Superior temporal gyrus (tissue), 1 donor: ENCODE results near the gene SH3GLB2.
"Not testable (repeated sequence)": the region's sequence is repeated elsewhere in the genome, so short reads cannot be mapped to it uniquely, and the experiment has no call there.

Source experiments
- DNase-seq: peaks from one replicate; pipeline ENCODE4 v3.0.0-alpha.2; 2016; ENCODE audit errors: extremely low spot score

SH3GLB2 gene

DNA sequence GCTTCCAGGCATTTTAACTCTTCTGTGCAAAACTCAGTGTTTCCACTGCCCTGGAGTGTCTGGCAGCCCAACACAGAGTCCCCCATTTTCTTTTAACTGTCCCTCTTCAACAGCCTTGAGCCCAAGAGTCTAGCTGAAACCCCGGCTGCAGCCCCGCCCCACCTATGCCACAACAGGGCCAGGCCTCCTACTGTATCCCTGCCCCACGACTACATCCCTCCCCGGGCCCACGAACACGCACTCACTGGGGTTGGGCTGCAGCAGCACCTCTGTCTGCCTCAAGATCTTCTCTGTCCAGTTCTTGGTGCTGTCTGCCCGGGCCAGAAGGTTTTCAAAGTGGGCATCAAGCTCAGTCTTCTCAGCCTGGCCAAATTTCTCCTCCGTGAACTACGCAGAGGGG lies 6.1 kb downstream of the SH3GLB2 start:
- no peak for DNase-seq

DNA sequence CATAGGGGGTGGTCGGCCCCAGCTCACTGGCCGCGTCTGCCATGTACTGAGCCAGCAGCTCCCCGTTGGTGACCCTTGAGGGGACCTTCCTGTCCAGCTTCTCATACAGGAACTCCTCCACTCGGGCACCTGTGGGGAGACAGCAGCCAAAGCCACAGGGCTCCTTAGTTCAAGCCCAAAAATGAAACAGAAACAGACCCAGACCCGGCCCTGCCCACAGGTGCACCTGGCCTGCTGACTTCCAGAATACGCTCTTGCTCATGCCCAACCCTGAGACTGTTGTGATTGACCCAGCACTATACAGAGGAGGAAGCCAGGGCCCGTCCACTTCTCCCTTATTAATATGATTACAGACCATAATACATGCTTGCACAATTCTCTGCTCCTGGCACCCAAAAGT lies 7.0 kb downstream of the SH3GLB2 start:
- DNase-seq = no peak

- DNase-seq = no peak
Observed at GRCh38 chr9:129014608-129015007, 13.5 kb downstream of the SH3GLB2 start.

- DNase-seq = no peak
Observed at GRCh38 chr9:129014124-129014523, 14.0 kb downstream of the SH3GLB2 start.

DNA sequence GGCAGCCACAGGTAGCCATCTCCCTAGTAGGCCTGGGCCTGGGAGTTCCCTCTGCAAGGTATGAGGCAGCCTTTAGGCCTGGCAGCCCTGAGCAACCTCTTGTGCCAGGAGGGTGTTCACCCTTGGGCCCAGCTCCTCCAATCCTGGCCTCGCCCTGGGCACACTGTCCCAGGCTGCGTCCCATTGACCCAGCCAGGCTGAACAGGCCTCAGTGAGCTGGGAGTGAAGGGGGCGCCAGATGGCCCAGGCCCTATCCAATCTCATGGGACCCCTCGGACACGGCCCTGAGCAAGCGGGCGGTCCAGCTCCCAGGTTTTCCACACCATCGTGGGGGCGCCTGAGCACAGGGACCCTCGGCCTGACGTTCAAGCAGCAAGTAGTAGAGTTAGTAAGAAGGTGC lies 14.5 kb downstream of the SH3GLB2 start:
- no peak for DNase-seq

DNA sequence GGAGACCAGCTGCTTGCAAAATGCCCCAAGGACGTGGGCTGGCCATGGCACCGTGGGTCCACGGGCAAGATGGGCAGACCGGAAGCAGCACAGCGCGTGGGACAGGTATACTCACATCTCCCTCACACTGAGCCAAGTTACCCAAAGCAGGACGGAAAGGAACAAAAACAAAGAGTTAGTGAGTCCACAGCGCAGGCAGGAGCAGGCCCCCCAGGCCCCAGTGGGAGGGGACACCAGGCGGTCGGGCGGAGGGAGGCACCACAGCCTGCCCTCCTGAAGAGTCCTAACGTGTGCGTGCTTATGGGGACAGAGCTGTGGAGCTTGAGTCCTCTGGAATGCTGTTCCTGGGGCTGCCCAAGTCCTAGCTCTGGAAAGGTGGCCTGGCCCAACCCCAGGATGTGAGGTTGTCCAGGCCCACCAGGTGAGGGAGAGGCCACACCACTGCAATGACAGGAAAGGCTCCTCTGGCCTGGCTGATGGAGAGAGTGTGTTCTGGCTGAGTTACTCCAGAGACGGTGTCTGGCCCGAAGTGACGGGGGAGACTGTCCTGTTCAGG lies 15.2 kb downstream of the SH3GLB2 start:
- DNase-seq = no peak

DNA sequence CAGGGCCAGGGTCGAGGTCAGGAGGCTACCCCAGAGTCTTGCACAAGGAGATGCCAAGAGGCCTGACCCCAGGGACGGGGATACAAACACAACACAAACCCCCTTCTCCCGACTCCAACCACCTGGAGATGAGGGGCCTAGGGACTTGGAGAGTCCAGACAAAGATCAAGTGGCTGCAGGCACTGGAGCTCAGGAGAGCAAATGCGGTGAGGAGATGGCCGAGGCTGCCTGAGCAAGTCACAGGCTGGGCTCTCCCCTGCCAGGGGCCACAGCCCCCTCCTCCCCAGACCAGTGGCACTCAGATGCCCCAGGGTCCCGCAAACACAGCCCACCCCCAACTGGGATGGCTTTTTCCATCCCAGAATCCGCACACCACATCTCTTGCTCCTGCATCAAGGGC lies 15.8 kb downstream of the SH3GLB2 start:
- DNase-seq = no peak

- DNase-seq = no peak
Observed at GRCh38 chr9:129011761-129012181, 16.4 kb downstream of the SH3GLB2 start.

GRCh38 chr9:129011170-129011569 lies 17.0 kb downstream of the SH3GLB2 start:
- DNase-seq = no peak

DNA sequence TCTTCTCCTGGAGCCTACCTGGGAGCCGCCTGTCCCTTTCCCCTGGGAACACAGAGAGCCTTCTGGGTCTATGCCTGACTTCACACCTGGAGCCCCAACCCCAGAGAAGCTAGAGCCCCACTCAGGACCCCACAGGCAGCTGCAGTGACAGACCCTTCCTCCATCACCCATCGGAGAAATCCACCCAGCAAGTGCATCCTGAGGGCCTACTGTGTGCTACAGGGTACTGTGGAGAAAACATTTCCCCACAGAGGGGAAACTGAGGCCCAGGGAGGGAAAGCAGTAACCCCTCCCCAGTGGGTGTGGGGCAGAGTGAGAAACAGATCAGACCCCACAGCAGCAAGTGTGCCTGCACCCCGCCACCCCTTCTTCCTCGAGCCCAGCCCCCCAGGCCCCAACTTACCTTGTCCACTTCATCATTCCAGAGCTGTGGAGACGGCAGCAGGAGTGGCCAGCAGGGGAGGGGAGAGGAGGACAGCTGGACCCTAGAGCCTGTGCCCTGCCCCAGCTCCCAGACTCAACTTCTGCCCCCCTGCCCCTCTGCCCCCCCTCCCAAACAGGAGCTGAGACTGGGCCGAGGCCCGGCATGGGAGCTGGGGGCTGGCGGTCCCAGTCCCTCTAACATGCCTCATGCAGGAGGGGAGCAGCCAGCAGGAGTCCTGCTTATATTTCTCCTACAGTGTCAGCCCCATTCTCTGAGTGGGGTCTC lies 17.7 kb downstream of the SH3GLB2 start:
- no peak for DNase-seq

GRCh38 chr9:129009584-129010141 lies 18.5 kb downstream of the SH3GLB2 start:
- no peak for DNase-seq

DNA sequence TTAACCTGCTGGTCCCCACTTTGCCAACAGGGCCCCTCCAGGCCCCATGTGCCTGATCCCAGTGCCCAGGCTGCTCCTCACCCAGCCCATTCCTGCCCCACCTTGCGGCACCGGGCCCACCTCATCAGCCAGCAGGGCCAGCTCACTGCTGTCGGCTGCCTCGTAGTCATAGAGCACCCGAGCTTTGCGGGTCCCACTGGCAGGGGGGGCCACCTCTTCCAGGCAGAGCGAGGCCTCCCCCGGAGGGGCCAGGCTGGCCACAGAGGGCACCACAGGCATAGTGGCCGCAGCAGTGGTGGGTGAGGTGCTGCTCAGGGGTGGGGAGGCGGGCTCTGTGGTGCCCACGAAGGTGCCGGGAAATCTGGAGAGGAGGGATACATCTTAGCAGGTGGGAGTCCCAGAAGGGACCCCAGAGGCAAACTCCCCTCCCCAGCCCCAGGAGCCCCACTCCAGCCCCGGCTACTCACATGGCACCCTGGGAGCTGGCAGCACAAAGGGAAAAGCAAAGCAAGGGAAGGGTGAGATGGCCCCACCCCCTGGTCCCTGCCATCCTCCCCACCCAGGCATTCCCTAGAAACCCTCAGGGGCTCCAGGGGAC lies 19.0 kb downstream of the SH3GLB2 start:
- no peak for DNase-seq

GRCh38 chr9:129008469-129008965 lies 19.6 kb downstream of the SH3GLB2 start:
- no peak for DNase-seq

DNA sequence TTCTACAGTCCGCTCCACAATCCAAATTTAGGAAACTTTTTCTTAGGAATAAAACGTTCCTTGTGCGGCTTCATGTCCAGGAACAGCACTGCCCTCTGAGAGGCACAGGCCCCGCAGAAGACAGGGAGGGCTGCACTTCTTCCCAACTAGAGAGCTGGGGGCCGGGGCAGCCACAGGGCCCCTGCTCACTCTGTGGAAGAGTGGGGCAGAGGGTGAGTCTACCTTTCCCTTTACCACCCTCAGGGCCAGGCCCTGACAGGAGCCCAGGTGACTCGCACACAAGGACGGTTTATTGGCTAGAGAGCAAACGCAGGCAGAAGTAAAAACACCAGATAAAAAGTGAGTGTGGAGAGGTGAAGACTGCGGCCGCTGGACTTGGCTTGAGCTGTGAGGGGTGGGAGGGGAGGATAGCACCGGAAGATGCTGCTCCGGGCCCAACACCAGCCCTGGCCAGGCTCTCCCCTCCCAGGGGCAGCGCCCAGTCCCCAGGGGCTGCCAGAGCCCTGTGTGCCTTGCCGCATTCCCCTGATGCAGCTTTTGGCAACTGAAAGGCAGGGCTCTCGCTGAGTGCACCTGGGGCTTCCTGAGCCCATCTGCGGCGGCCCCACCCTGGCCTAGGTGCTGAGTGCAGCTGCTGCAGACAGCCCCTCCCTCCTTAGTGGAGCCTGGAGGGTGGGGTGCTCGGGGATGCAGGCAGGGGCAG lies 20.2 kb downstream of the SH3GLB2 start:
- no peak for DNase-seq

GRCh38 chr9:129007035-129007765 lies 20.9 kb downstream of the SH3GLB2 start:
- no peak for DNase-seq

GRCh38 chr9:129006328-129007034 lies 21.6 kb downstream of the SH3GLB2 start:
- DNase-seq = peak; percentile 94

DNA sequence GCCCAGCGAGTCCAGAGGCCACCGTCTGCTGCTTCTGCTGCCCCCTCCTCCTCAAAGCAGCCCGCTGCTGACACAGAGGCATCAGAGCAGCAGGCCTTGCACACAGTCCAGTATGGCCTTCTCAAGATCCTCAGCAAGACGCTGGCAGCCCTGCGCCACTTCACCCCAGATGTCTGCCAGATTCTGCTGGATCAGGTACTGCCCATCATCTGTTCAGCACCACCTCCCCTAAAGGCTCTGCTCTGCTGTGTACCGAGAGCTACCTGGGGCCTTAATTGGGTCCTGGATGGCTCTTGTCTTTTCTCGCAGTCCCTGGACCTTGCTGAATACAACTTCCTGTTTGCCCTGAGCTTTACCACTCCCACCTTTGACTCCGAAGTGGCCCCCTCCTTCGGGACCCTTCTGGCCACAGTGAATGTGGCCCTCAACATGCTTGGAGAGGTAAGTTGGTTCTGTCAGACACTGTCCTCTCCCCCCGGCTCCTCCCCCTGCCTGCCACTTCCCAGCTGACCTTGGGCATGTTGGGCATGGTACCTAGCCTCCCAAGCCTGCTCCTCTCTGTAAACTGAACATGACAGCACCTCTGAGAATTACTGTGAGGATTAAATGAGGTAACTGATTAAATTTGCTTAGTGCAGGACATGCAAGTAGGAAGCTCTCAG lies 22.7 kb downstream of the SH3GLB2 start:
- DNase-seq = no peak

DNA sequence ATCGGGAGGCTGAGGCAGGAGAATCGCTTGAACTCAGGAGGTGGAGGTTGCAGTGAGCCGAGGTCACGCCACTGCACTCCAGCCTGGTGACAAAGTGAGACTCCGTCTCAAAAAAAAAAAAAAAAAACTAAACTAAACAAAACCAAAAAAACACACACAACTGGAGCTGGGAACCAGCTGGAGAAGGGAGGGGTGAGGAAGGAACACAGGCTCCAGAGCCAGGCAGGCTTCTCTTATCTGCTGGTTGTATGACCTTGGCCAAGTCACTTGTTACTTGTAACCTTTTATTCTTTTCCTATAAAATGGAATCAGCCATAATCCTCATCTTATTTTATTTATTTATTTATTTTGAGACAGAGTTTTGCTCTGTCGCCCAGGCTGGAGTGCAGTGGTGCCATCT lies 24.0 kb downstream of the SH3GLB2 start:
- not testable (repeated sequence) for DNase-seq

- DNase-seq = no peak
Observed at GRCh38 chr9:129002992-129003391, 25.1 kb downstream of the SH3GLB2 start.
